GM12875 (cell line): ENCODE data around the gene SPATA13.

Source experiments
- H3K4me3 ChIP-seq: one replicate; pipeline ENCODE4 v1.5.1; 2011; ENCODE audit warnings: low read depth, low read length, control low read depth
- CTCF ChIP-seq: IDR thresholded peaks from 2 replicates; pipeline ENCODE4 v1.5.1; 2011; ENCODE audit warnings: low read depth, mild to moderate bottlenecking, control low read depth, inconsistent platforms, low read length, moderate library complexity, borderline replicate concordance; ENCODE audit not compliant: insufficient read depth

SPATA13 gene

GRCh38 chr13:24247016-24247415, 86.5 kb downstream of the SPATA13 start:
- no peak for TF ChIP-seq CTCF
- no peak overlapping the region for H3K4me3 ChIP-seq

GRCh38 chr13:24249624-24250023, 89.1 kb downstream of the SPATA13 start:
- TF ChIP-seq CTCF, result no peak
- H3K4me3 ChIP-seq, result no peak overlapping the region

GRCh38 chr13:24250376-24251057, 90.0 kb downstream of the SPATA13 start:
- TF ChIP-seq CTCF, result no peak

GRCh38 chr13:24251525-24251924, 91.0 kb downstream of the SPATA13 start:
- TF ChIP-seq CTCF, result no peak
- no peak overlapping the region for H3K4me3 ChIP-seq

More at GRCh38 chr13:24250376-24251057, 90.0 kb downstream of the SPATA13 start:
- H3K4me3 ChIP-seq, result no peak overlapping the region

- no peak for TF ChIP-seq CTCF
- no peak overlapping the region for H3K4me3 ChIP-seq
Measured at GRCh38 chr13:24252136-24252535, 91.6 kb downstream of the SPATA13 start.

- no peak for TF ChIP-seq CTCF
- no peak overlapping the region for H3K4me3 ChIP-seq
Measured at GRCh38 chr13:24253520-24254145, 93.1 kb downstream of the SPATA13 start.
